Brain microvascular endothelial cell (primary cell): Measurements from ENCODE around the gene REPS2.

Experiments
- DNase-seq: peaks from one replicate; pipeline ENCODE4 v3.0.0-alpha.2; 2020
- H3K27ac ChIP-seq: fragments of 250-450 bp; sonication (Bioruptor Pico); 2 replicates; pipeline ENCODE4 v1.5.1; 2020; ENCODE audit warnings: mild to moderate bottlenecking, moderate library complexity
- H3K27me3 ChIP-seq: fragments of 250-450 bp; sonication (Bioruptor Pico); replicated peaks from 2 replicates; pipeline ENCODE4 v1.5.1; 2020; ENCODE audit warnings: mild to moderate bottlenecking
- H3K36me3 ChIP-seq: fragments of 250-450 bp; sonication (Bioruptor Pico); replicated peaks from 2 replicates; pipeline ENCODE4 v1.5.1; 2020; ENCODE audit warnings: mild to moderate bottlenecking
- H3K4me3 ChIP-seq: 2 replicates; pipeline ENCODE4 v1.5.1; 2011; ENCODE audit warnings: low read depth, mild to moderate bottlenecking, control low read depth, low read length, moderate library complexity
- in situ Hi-C: cut with HindIII; loops from 2 replicates; pipeline ENCODE4 v1.10.0; 2017; ENCODE audit warnings: low sequenced_read_pairs, low pct_ligation_motif_present
- TF ChIP-seq, protein P1 (sequence below): IDR thresholded peaks from 2 replicates; pipeline ENCODE4 v1.5.1; 2011; ENCODE audit warnings: low read depth, mild to moderate bottlenecking, moderate library complexity, low read length, control low read depth, inconsistent platforms; ENCODE audit errors: missing control alignments

REPS2 gene

DNA sequence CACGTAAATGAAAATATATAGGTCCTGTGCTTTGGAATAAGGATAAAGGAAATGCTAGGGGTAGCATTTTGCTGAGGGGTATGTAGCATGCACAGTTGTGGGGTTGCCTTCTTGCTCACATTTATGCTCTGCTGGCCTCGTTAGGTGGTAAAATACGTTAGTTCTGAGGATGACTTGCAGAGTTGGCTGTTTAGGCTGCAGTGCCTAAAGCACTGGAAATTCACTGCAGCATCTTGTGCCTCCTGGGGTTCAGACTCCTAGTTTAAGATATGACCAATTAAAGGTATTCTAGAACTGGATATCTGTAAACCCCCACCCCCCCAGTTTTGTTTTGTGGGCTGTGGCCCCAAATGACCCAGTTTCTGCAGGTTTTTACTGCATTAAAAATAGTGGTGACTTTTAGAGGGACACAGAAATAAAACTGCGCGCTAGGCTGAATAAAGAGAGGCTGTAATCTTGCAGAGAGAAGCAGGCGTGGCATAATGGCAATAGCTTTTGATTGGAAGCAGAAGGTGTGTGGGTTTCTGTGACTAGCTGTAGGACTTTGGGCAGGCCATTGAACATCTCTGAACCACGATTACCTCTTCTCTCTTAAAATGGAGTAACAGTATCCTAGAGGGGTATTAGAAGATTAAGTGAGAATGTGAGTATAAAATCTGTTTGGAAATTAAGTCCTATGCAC lies 79.3 kb downstream of the REPS2 start:
- TF ChIP-seq, protein P1, sequence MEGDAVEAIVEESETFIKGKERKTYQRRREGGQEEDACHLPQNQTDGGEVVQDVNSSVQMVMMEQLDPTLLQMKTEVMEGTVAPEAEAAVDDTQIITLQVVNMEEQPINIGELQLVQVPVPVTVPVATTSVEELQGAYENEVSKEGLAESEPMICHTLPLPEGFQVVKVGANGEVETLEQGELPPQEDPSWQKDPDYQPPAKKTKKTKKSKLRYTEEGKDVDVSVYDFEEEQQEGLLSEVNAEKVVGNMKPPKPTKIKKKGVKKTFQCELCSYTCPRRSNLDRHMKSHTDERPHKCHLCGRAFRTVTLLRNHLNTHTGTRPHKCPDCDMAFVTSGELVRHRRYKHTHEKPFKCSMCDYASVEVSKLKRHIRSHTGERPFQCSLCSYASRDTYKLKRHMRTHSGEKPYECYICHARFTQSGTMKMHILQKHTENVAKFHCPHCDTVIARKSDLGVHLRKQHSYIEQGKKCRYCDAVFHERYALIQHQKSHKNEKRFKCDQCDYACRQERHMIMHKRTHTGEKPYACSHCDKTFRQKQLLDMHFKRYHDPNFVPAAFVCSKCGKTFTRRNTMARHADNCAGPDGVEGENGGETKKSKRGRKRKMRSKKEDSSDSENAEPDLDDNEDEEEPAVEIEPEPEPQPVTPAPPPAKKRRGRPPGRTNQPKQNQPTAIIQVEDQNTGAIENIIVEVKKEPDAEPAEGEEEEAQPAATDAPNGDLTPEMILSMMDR: no peak
- no peak overlapping the region for H3K4me3 ChIP-seq
- H3K27ac ChIP-seq: no peak overlapping the region
- H3K27me3 ChIP-seq: no peaks in the 10 kb centered on the region
- H3K36me3 ChIP-seq: no peaks in the 10 kb centered on the region
- DNase-seq: no peak
- in situ Hi-C loops: no loop called here

DNA sequence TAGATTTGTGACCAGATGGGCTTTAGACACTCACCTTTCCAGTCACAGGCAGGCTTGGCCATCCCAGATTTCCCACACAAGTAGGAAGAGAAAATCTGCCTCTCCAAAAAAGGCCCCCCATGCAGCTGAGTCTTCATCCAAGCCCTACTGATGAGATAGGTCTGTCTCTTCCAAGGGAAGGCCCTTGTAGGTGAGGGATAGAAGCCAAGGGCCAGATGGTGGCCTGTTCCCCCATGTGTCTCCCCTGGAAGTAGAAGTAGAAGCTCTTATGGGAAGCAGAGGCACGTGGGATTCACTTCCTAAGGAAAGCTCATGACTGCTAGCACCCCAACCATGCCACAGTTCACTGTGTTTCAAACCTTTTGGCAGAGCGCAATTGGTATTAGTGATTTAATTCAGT lies 81.5 kb downstream of the REPS2 start:
- TF ChIP-seq, protein P1: no peak
- in situ Hi-C loops: no loop called here
- Histone ChIP-seq H3K36me3 (no peaks in the 10 kb centered on the region), H3K27me3 (no peaks in the 10 kb centered on the region), H3K27ac (no peak overlapping the region), H3K4me3 (no peak overlapping the region)
- no peak for DNase-seq

DNA sequence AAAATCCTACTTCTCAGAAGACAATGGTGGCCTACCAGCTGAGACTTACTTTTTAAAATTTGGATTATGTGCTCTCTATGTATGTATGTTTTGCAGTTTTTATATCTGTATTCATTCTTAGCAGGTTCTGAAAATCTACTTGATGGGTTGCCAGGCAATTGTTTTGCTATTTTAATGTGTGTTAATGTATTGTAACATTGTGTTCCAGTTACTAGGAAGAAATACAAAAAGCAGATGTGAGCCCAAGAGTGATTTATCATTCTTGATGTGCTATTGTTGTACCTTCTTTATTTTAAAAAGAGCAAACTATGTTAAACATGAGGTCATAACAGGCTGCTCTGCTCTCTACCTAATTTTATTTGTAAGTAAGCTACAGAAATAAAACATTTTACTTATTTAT lies 81.9 kb downstream of the REPS2 start:
- H3K27ac ChIP-seq: no peak overlapping the region
- no peak overlapping the region for H3K4me3 ChIP-seq
- DNase-seq: no peak
- no peaks in the 10 kb centered on the region for H3K36me3 ChIP-seq
- H3K27me3 ChIP-seq: no peaks in the 10 kb centered on the region
- TF ChIP-seq, protein P1: no peak
- in situ Hi-C loops: no loop called here

DNA sequence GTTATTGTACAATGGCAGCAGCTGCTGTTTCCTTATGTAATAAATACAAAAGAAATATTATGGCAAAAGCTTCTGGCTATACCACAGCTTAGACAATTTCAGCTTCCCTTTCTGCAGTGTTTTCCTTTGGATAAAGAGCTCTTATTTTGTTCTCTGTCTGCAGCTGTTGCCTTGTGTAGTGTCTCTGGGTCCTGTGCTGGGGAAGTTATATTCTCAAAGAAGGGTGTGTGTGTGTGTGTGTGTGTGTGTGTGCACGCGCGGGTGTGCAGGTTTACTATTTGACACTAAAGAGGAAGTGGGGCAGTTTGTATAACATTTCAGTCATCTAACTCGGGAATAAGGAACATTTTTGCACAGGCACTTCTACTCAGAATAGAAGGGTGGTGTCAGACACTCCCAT lies 83.6 kb downstream of the REPS2 start:
- Histone ChIP-seq H3K4me3 (no peak overlapping the region), H3K27ac (no peak overlapping the region), H3K27me3 (no peaks in the 10 kb centered on the region), H3K36me3 (no peaks in the 10 kb centered on the region)
- TF ChIP-seq, protein P1: no peak
- no peak for DNase-seq
- in situ Hi-C loops: no loop called here

DNA sequence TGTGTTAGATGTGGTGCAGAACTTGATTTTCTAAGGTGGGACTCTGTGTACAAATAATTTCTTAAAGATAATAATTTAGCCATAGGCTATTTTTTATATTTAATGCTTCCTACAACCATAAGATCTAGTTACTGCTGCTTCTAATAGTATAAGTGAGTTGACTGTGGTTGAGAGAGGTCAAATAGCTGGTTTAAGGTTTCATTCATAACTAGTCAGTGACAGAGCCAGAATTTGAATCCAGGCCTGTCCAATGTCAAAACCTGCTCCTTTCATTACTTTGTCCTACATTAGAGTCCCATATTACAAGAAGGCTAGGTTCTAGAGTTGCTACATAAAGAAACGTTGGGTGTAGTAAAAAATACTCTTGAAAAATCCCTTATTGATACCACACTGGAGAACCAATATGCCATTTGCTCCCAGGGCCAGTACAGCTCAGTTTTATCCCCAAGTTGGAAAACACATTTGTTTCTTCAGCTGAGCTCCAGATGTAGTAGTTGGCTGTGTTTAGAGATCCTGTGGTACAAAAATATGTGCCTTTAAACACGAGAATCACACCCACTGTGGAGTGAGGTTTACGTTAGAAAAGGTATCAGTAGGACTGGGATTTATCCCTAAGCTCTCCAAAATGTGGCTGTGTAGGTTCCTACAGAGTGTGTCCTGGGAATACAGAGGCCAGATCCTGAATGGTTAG lies 84.3 kb downstream of the REPS2 start:
- in situ Hi-C loops: no loop called here

More for the DNA sequence above, 84.3 kb downstream of the REPS2 start:
- TF ChIP-seq, protein P1: no peak
- DNase-seq: no peak
- Histone ChIP-seq H3K36me3 (no peaks in the 10 kb centered on the region), H3K27me3 (no peaks in the 10 kb centered on the region), H3K27ac (no peak overlapping the region), H3K4me3 (no peak overlapping the region)
